Lower leg skin (tissue), 3 donors: ENCODE measurements around the gene BCL2.

ENCODE experiments used
- CTCF ChIP-seq, 3 donors: fragments of 450-650 bp; IDR thresholded peaks; one replicate each; pipeline ENCODE4 v1.5.1; 2016; ENCODE audit warnings: antibody characterized with exemption in 3 of 3, mild to moderate bottlenecking in 3 of 3, moderate library complexity in 2 of 3
- POLR2A ChIP-seq, 2 donors: fragments of 450-650 bp; IDR thresholded peaks; one replicate each; pipeline ENCODE4 v1.6.1; 2016 to 2017; ENCODE audit warnings: antibody characterized with exemption in 2 of 2, mild to moderate bottlenecking in 1 of 2, moderate library complexity in 1 of 2

GRCh38 chr18:63140038-63140450 lies 179.5 kb downstream of the BCL2 start:
- TF ChIP-seq CTCF (IDR thresholded peaks at IDR 0.05) (no peak), POLR2A (IDR thresholded peaks at IDR 0.05) (no peak)
